Smooth muscle cell (in vitro differentiated cells): ENCODE measurements around the gene LUC7L3. TPM values are rescaled to one million over a fixed set of nuclear protein-coding genes. Genes with fewer than 3 reads are reported as not detected.

ENCODE experiments used
- DNase-seq: peaks from one replicate; lab custom pipeline; 2025; ENCODE audit not compliant: unreplicated experiment; lab: John Stamatoyannopoulos, UW
- H2AFZ ChIP-seq: fragments of 200-600 bp; sonication (generic); 2 replicates; pipeline ENCODE4 v1.6.0; 2016; ENCODE audit warnings: antibody characterized with exemption, low read depth, mild to moderate bottlenecking
- H3F3A ChIP-seq: fragments of 200-600 bp; sonication (generic); 2 replicates; pipeline ENCODE4 v1.6.0; 2017; ENCODE audit warnings: antibody characterized with exemption, low read depth
- H3K27ac ChIP-seq: fragments of 200-600 bp; sonication (generic); 2 replicates; pipeline ENCODE4 v1.5.1; 2016; ENCODE audit warnings: low read depth, mild to moderate bottlenecking
- H3K27me3 ChIP-seq: fragments of 200-600 bp; sonication (generic); 2 replicates; pipeline ENCODE4 v1.6.1; 2016; ENCODE audit warnings: low read depth, mild to moderate bottlenecking
- H3K36me3 ChIP-seq: fragments of 200-600 bp; sonication (generic); 2 replicates; pipeline ENCODE4 v1.5.1; 2016; ENCODE audit warnings: low read depth
- H3K4me1 ChIP-seq: fragments of 200-600 bp; sonication (generic); 2 replicates; pipeline ENCODE4 v1.5.1; 2016; ENCODE audit warnings: low read depth
- H3K4me2 ChIP-seq: fragments of 200-600 bp; sonication (generic); 2 replicates; pipeline ENCODE4 v1.6.0; 2016; ENCODE audit warnings: mild to moderate bottlenecking
- H3K4me3 ChIP-seq: fragments of 200-600 bp; sonication (generic); 2 replicates; pipeline ENCODE4 v1.5.1; 2016; ENCODE audit warnings: mild to moderate bottlenecking
- H3K79me2 ChIP-seq: fragments of 200-600 bp; sonication (generic); 2 replicates; pipeline ENCODE4 v1.6.0; 2016; ENCODE audit warnings: low read depth, mild to moderate bottlenecking
- H3K9ac ChIP-seq: fragments of 200-600 bp; sonication (generic); 2 replicates; pipeline ENCODE4 v1.6.0; 2016; ENCODE audit warnings: low read depth
- H3K9me3 ChIP-seq: fragments of 200-600 bp; sonication (generic); replicated peaks from 2 replicates; pipeline ENCODE4 v1.5.1; 2016; ENCODE audit warnings: low read depth
- H4K20me1 ChIP-seq: fragments of 200-600 bp; sonication (generic); 2 replicates; pipeline ENCODE4 v1.6.0; 2016; ENCODE audit warnings: low read depth
- CTCF ChIP-seq: fragments of 200-600 bp; sonication (generic); IDR thresholded peaks from 2 replicates; pipeline ENCODE4 v1.5.1; 2017; ENCODE audit warnings: borderline replicate concordance, mild to moderate bottlenecking, antibody characterized with exemption; ENCODE audit not compliant: insufficient read depth, poor library complexity, severe bottlenecking
- WGBS: methylation state at CpG from one replicate; pipeline ENCODE4 v1.1.7; 2016; ENCODE audit warnings: low lambda C conversion rate; 5-methylcytosine and 5-hydroxymethylcytosine counted together
- microRNA-seq: library from miRNA; unstranded; fragments of <30 nt; microRNA quantifications from one replicate; pipeline ENCODE4, GENCODE V29; 2016; ENCODE audit warnings: borderline number of aligned reads
- polyA plus RNA-seq: library from polyadenylated mRNA; unstranded; fragments of >200 nt; fragmentation: Nextera tagmentation; extraction: Ambion mirVana; gene quantifications from 2 replicates; pipeline ENCODE4 v1.2.1, GENCODE V29; 2016
- small RNA-seq: library from RNA; depleted of rRNA; stranded (forward); fragments of <200 nt; gene quantifications from one replicate; pipeline ENCODE3, GENCODE V24; 2014
- total RNA-seq: library from RNA; depleted of rRNA; stranded (reverse); fragments of >200 nt; gene quantifications from 2 replicates; pipeline ENCODE4 v1.2.3, GENCODE V29; 2014

LUC7L3 gene
- total and polyA plus RNA-seq, 2 experiments from 2014 or later: 75.9 to 77.8 TPM

DNA sequence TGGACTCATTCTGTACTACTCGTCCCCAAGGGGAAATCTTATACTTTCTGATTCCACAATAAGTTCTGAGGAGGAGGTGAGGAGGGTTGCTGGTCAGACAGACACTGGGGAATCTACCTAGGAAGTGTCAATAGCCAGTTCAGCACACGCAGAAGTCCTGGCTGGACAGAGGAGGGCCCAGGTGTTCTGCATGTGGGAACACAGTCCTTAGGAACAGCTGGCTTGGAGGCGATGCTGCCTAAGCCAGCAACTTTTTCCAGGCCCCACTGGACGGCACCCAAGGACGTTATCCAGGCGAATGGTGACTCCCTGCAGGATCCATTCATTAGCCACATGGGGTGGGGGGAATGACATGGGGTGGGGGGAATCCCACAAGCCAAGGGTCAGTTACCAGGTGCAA, 86.1 kb downstream of the LUC7L3 start:
- Histone ChIP-seq H4K20me1 (no peaks in the 10 kb centered on the region), H3K4me1 (no peaks in the 10 kb centered on the region), H3K9ac (no peak overlapping the region), H3K36me3 (no peaks in the 10 kb centered on the region), H3K27ac (no peak overlapping the region), H2AFZ (no peak overlapping the region), H3K27me3 (no peaks in the 10 kb centered on the region), H3K9me3 (no peaks in the 10 kb centered on the region), H3K79me2 (no peaks in the 10 kb centered on the region), H3K4me3 (no peak overlapping the region), H3K4me2 (no peak overlapping the region), H3F3A (no peaks in the 10 kb centered on the region)
- TF ChIP-seq CTCF: no peak
- 94% methylated on average over 6 of the region's 6 CpGs for WGBS
- no peak for DNase-seq

Small RNA genes within 50 kb of the gene (microRNA-seq; reads per million reads assigned to microRNA genes)
- not detected for gene MIR8059

Small RNA genes within 50 kb of the gene (small RNA-seq; reads per million reads assigned to genes)
- gene AC005921.1: not detected
- not detected for gene MIR8059
- gene RF00019: not detected

Other genes with a start within 250 kb of the LUC7L3 start
- 11.4 and 20.1 TPM in 2 replicates for gene RSAD1, start 240.7 kb upstream of the LUC7L3 start, total RNA-seq
- 21.1 and 25.3 TPM in 2 replicates for gene RSAD1, start 240.7 kb upstream of the LUC7L3 start, polyA plus RNA-seq
- 0.18 and 0.90 TPM in 2 replicates for gene MYCBPAP, start 211.2 kb upstream of the LUC7L3 start, total RNA-seq
- 0.97 and 1.4 TPM in 2 replicates for gene MYCBPAP, start 211.2 kb upstream of the LUC7L3 start, polyA plus RNA-seq
- gene EPN3, start 186.9 kb upstream of the LUC7L3 start, total RNA-seq: 3.9 and 6.3 TPM in 2 replicates
- gene EPN3, start 186.9 kb upstream of the LUC7L3 start, polyA plus RNA-seq: 5.1 and 7.6 TPM in 2 replicates
- 62.7 and 107 TPM in 2 replicates for gene SPATA20, start 172.4 kb upstream of the LUC7L3 start, total RNA-seq
- 61.0 and 64.2 TPM in 2 replicates for gene SPATA20, start 172.4 kb upstream of the LUC7L3 start, polyA plus RNA-seq
- gene CACNA1G, start 158.9 kb upstream of the LUC7L3 start, total RNA-seq: 1.6 and 2.0 TPM in 2 replicates
- 1.5 and 1.7 TPM in 2 replicates for gene CACNA1G, start 158.9 kb upstream of the LUC7L3 start, polyA plus RNA-seq
- gene ABCC3, start 84.7 kb upstream of the LUC7L3 start, total RNA-seq: 1.3 and 4.3 TPM in 2 replicates
- gene ABCC3, start 84.7 kb upstream of the LUC7L3 start, polyA plus RNA-seq: 1.3 and 6.3 TPM in 2 replicates
- gene ANKRD40, start 11.7 kb upstream of the LUC7L3 start, total RNA-seq: 17.6 and 19.5 TPM in 2 replicates
- gene ANKRD40, start 11.7 kb upstream of the LUC7L3 start, polyA plus RNA-seq: 8.2 and 10.1 TPM in 2 replicates
- gene ANKRD40CL, start 47.9 kb downstream of the LUC7L3 start, total RNA-seq: not detected in 2 replicates
- not detected in 2 replicates for gene ANKRD40CL, start 47.9 kb downstream of the LUC7L3 start, polyA plus RNA-seq
- not detected in 2 replicates for gene WFIKKN2, start 116.0 kb downstream of the LUC7L3 start, total RNA-seq
- gene WFIKKN2, start 116.0 kb downstream of the LUC7L3 start, polyA plus RNA-seq: not detected in 2 replicates
- 39.8 and 46.8 TPM in 2 replicates for gene TOB1, start 146.8 kb downstream of the LUC7L3 start, total RNA-seq
- 29.1 and 29.3 TPM in 2 replicates for gene TOB1, start 146.8 kb downstream of the LUC7L3 start, polyA plus RNA-seq